AG04450 (cell line): ENCODE measurements around the gene USP10. TPM values are rescaled to one million over a fixed set of nuclear protein-coding genes. Genes with fewer than 3 reads are reported as not detected.

Experiments used
- CTCF ChIA-PET: fragments of 300-600, 350-600 bp; formaldehyde crosslinking; extraction: SDS; loops from one replicate; lab custom pipeline; 2022; ENCODE audit warnings: antibody characterized with exemption, inconsistent platforms; lab: Charles Lee
- POLR2A ChIA-PET: fragments of 350-600 bp; formaldehyde crosslinking; extraction: SDS; loops from one replicate; lab custom pipeline; 2021; ENCODE audit warnings: antibody characterized with exemption, inconsistent platforms; lab: Yijun Ruan, JAX
- DNase-seq: peaks from one replicate; pipeline ENCODE4 v3.0.0-alpha.2; 2011; ENCODE audit warnings: low read depth, low spot score
- H3K27ac ChIP-seq: one replicate; pipeline ENCODE4 v1.5.1; 2012; ENCODE audit warnings: low read depth, low read length, control low read depth
- H3K27me3 ChIP-seq: one replicate; pipeline ENCODE4 v1.6.0; 2012; ENCODE audit warnings: low read length; ENCODE audit not compliant: control insufficient read depth, insufficient read depth
- H3K4me3 ChIP-seq: 2 replicates; pipeline ENCODE4 v1.5.1; 2011; ENCODE audit warnings: mild to moderate bottlenecking, low read depth, low read length, control low read depth
- H3K9me3 ChIP-seq: 2 replicates; pipeline ENCODE4 v1.5.1; 2012; ENCODE audit warnings: low read length; ENCODE audit not compliant: control insufficient read depth, insufficient read depth
- polyA plus RNA-seq: library from polyadenylated mRNA; depleted of rRNA; stranded (reverse); fragments of >200 nt; gene quantifications from 2 replicates; pipeline ENCODE4 v1.2.3, GENCODE V29; 2011
- TF ChIP-seq, protein P1 (sequence below): IDR thresholded peaks from 2 replicates; pipeline ENCODE4 v1.5.1; 2011; ENCODE audit warnings: low read depth, low read length, control low read depth, inconsistent platforms

USP10 gene
- polyA plus RNA-seq, 1 experiment = 54.9 TPM

- TF ChIP-seq, protein P1, sequence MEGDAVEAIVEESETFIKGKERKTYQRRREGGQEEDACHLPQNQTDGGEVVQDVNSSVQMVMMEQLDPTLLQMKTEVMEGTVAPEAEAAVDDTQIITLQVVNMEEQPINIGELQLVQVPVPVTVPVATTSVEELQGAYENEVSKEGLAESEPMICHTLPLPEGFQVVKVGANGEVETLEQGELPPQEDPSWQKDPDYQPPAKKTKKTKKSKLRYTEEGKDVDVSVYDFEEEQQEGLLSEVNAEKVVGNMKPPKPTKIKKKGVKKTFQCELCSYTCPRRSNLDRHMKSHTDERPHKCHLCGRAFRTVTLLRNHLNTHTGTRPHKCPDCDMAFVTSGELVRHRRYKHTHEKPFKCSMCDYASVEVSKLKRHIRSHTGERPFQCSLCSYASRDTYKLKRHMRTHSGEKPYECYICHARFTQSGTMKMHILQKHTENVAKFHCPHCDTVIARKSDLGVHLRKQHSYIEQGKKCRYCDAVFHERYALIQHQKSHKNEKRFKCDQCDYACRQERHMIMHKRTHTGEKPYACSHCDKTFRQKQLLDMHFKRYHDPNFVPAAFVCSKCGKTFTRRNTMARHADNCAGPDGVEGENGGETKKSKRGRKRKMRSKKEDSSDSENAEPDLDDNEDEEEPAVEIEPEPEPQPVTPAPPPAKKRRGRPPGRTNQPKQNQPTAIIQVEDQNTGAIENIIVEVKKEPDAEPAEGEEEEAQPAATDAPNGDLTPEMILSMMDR = no peak
- Histone ChIP-seq H3K27me3 (no peaks in the 10 kb centered on the region), H3K27ac (peak overlapping the region; percentile 89), H3K4me3 (no peak overlapping the region), H3K9me3 (no peaks in the 10 kb centered on the region)
- ChIA-PET POLR2A (interaction anchor here (0.6 to 1.9 kb wide), 4 partner anchors 14 to 84 kb away, joined by 4 to 6 read pairs (median 5); no protein-coding TSS in a partner anchor), CTCF (interaction anchor here (0.6 to 0.9 kb wide), 3 partner anchors 26 to 126 kb away, joined by 3 read pairs; no protein-coding TSS in a partner anchor)
- DNase-seq = no peak
Observed at GRCh38 chr16:84825896-84826557, 126.2 kb downstream of the USP10 start.

DNA sequence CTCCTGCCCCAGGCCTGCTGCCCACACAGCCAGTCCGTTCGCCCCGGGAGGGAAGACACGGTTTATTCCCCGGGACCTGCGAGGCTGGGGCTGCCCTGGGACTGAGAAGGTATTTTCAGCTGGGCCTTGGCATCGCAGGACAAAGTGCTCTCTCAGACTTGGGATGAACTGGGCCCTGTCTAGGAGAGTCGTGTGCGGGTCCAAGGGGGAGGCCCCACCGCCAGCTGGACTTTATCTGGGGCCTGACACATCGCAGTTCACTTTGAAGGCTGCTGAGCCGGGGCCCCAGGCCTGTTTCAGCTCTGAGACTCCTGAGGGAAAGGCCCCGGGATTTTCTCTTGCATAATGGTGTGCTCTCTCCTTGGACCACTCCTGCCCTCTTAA, 126.8 kb downstream of the USP10 start:
- Histone ChIP-seq H3K27ac (peak overlapping the region; percentile 89), H3K4me3 (no peak overlapping the region), H3K27me3 (no peaks in the 10 kb centered on the region), H3K9me3 (no peaks in the 10 kb centered on the region)
- TF ChIP-seq, protein P1 = no peak
- DNase-seq = no peak
- POLR2A ChIA-PET = interaction anchor here (0.6 to 1.9 kb wide), 5 partner anchors 13 to 349 kb away, joined by 4 to 6 read pairs (median 5); no protein-coding TSS in a partner anchor
- CTCF ChIA-PET = interaction anchor here (0.6 to 0.9 kb wide), 2 partner anchors 73 to 125 kb away, joined by 3 read pairs; no protein-coding TSS in a partner anchor

- ChIA-PET CTCF (no interaction called here), POLR2A (interaction anchor here (0.6 to 1.9 kb wide), 3 partner anchors 13 to 348 kb away, joined by 5 to 6 read pairs (median 6); no protein-coding TSS in a partner anchor)
- no peak overlapping the region for H3K4me3 ChIP-seq
- no peaks in the 10 kb centered on the region for H3K9me3 ChIP-seq
- TF ChIP-seq, protein P1 = no peak
- DNase-seq = no peak
- no peaks in the 10 kb centered on the region for H3K27me3 ChIP-seq
- peak overlapping the region; percentile 89 for H3K27ac ChIP-seq
Observed at GRCh38 chr16:84827131-84827574, 127.4 kb downstream of the USP10 start.

- Histone ChIP-seq H3K27ac (no peak overlapping the region), H3K27me3 (no peaks in the 10 kb centered on the region), H3K4me3 (no peak overlapping the region), H3K9me3 (no peaks in the 10 kb centered on the region)
- DNase-seq = no peak
- POLR2A ChIA-PET = no interaction called here
- CTCF ChIA-PET = interaction anchor here (0.8 kb wide), 1 partner anchor 156 kb away, joined by 5 read pairs; no protein-coding TSS in a partner anchor
- TF ChIP-seq, protein P1 = no peak
Observed at GRCh38 chr16:84827897-84828296, 128.1 kb downstream of the USP10 start.

GRCh38 chr16:84828322-84828721, 128.5 kb downstream of the USP10 start:
- TF ChIP-seq, protein P1 = no peak
- Histone ChIP-seq H3K4me3 (no peak overlapping the region), H3K27ac (no peak overlapping the region), H3K27me3 (no peaks in the 10 kb centered on the region), H3K9me3 (no peaks in the 10 kb centered on the region)
- ChIA-PET POLR2A (interaction anchor here (1.7 kb wide), 1 partner anchor 8 kb away, joined by 24 read pairs; the partner anchor contains the start of gene CRISPLD2), CTCF (interaction anchor here (0.8 to 0.9 kb wide), 2 partner anchors 74 to 156 kb away, joined by 3 to 5 read pairs; no protein-coding TSS in a partner anchor)
- no peak for DNase-seq
